CD4-positive, CD25-positive, alpha-beta regulatory T cell (primary cell): ENCODE data around the gene YBEY. TPM values are rescaled to one million over a fixed set of nuclear protein-coding genes. Genes with fewer than 3 reads are reported as not detected.

Experiments
- ATAC-seq, 2 donors: fragments of 150-1000 bp; cut with Tn5 transposase; one replicate each; pipeline ENCODE4 v1.10.0; 2021; ENCODE audit warnings: low read depth in 2 of 2, moderate number of reproducible peaks in 2 of 2, moderate library complexity in 1 of 2
- DNase-seq, 3 donors: peaks; one replicate each; pipeline versions ENCODE4 v3.0.0 to v3.0.0-alpha.2; 2012 to 2022; ENCODE audit warnings: mixed read lengths in 1 of 3
- H3K27ac ChIP-seq: one replicate; pipeline ENCODE4 v1.7.0; 2013; ENCODE audit warnings: mild to moderate bottlenecking, low read length; ENCODE audit not compliant: insufficient read depth, poor library complexity, severe bottlenecking
- H3K27me3 ChIP-seq: one replicate; pipeline ENCODE4 v1.7.0; 2013; ENCODE audit warnings: low read length; ENCODE audit not compliant: control insufficient read depth, insufficient read depth
- H3K36me3 ChIP-seq: one replicate; pipeline ENCODE4 v1.7.0; 2013; ENCODE audit warnings: mild to moderate bottlenecking, low read length, moderate library complexity; ENCODE audit not compliant: control insufficient read depth, insufficient read depth
- H3K4me1 ChIP-seq: 2 replicates; pipeline ENCODE4 v1.7.0; 2013; ENCODE audit warnings: mild to moderate bottlenecking, low read length; ENCODE audit not compliant: insufficient read depth, control insufficient read depth, poor library complexity, severe bottlenecking
- H3K4me3 ChIP-seq: one replicate; pipeline ENCODE4 v1.7.0; 2013; ENCODE audit warnings: low read depth, mild to moderate bottlenecking, low read length, moderate library complexity
- H3K9me3 ChIP-seq, 2 experiments: 1 replicate in 1 of 2; 2 replicates in 1 of 2; pipeline ENCODE4 v1.7.0; 2013; ENCODE audit warnings: low read length in 2 of 2, mild to moderate bottlenecking in 1 of 2, moderate library complexity in 1 of 2; ENCODE audit not compliant: control insufficient read depth in 2 of 2
- H3K27ac Mint-ChIP-seq, 3 donors: one replicate each; pipeline ENCODE4 v1.8.0; 2020 to 2022; ENCODE audit warnings: mild to moderate bottlenecking in 3 of 3, mixed read lengths in 3 of 3, moderate library complexity in 2 of 3
- H3K27me3 Mint-ChIP-seq: one replicate; pipeline ENCODE4 v1.8.0; 2022; ENCODE audit warnings: mild to moderate bottlenecking, mixed read lengths
- H3K36me3 Mint-ChIP-seq: one replicate; pipeline ENCODE4 v1.8.0; 2020; ENCODE audit warnings: mixed read lengths
- H3K4me1 Mint-ChIP-seq, 4 donors: one replicate each; pipeline ENCODE4 v1.8.0; 2020 to 2022; ENCODE audit warnings: mixed read lengths in 4 of 4, mild to moderate bottlenecking in 1 of 4
- H3K4me3 Mint-ChIP-seq, 4 donors: one replicate each; pipeline ENCODE4 v1.8.0; 2020 to 2022; ENCODE audit warnings: mild to moderate bottlenecking in 4 of 4, mixed read lengths in 4 of 4, moderate library complexity in 3 of 4
- H3K9me3 Mint-ChIP-seq, 7 donors: one replicate each; pipeline ENCODE4 v1.8.0; 2020 to 2022; ENCODE audit warnings: mixed read lengths in 7 of 7, mild to moderate bottlenecking in 3 of 7, moderate library complexity in 2 of 7
- polyA plus RNA-seq, 4 donors: library from polyadenylated mRNA; unstranded; fragments of 300-500 nt; fragmentation: Illumina TruSeq; gene quantifications; one replicate each; pipeline ENCODE4 v1.2.3, GENCODE V29; 2021
- total RNA-seq: library from RNA; stranded (reverse); gene quantifications from one replicate; pipeline ENCODE4 v1.2.3, GENCODE V29; 2022

Gene YBEY
- total and polyA plus RNA-seq, 5 donors from 2014 or later = 10.9 to 18.3 (median 14.3) TPM

GRCh38 chr21:46245213-46245915 is 40.8 kb upstream of the YBEY start:
- Histone ChIP-seq H3K36me3 (peaks cover 87% of the 10 kb centered on the region), H3K27ac (no peak overlapping the region), H3K4me1 (no peaks in the 10 kb centered on the region), H3K4me3 (no peak overlapping the region), H3K9me3 (no peaks in the 10 kb centered on the region), H3K27me3 (no peaks in the 10 kb centered on the region)
- no peak overlapping the region for H3K27ac Mint-ChIP-seq
- DNase-seq = no peak
- H3K4me1 Mint-ChIP-seq = peaks cover 8 to 13% (median 11%) of the 10 kb centered on the region in 4 donors
- no peaks in the 10 kb centered on the region for H3K9me3 Mint-ChIP-seq
- H3K36me3 Mint-ChIP-seq = peaks cover 44% of the 10 kb centered on the region
- H3K4me3 Mint-ChIP-seq = no peak overlapping the region
- no peak for ATAC-seq
- no peaks in the 10 kb centered on the region for H3K27me3 Mint-ChIP-seq

- no peaks in the 10 kb centered on the region for H3K9me3 ChIP-seq
- Mint-ChIP-seq H3K27me3 (no peaks in the 10 kb centered on the region), H3K36me3 (peaks cover 42% of the 10 kb centered on the region), H3K4me3 (no peak overlapping the region), H3K4me1 (peaks cover 4 to 21% (median 15%) of the 10 kb centered on the region in 4 donors), H3K27ac (peak overlapping the region in 1 of 3 donors; percentile 29), H3K9me3 (no peaks in the 10 kb centered on the region)
- no peak overlapping the region for H3K4me3 ChIP-seq
- no peaks in the 10 kb centered on the region for H3K4me1 ChIP-seq
- H3K36me3 ChIP-seq = peaks cover 85% of the 10 kb centered on the region
- H3K27ac ChIP-seq = no peak overlapping the region
- no peaks in the 10 kb centered on the region for H3K27me3 ChIP-seq
- ATAC-seq (no peak), DNase-seq (no peak)
Observed at GRCh38 chr21:46246345-46246744, 39.8 kb upstream of the YBEY start.

- Mint-ChIP-seq H3K4me1 (peaks cover 4 to 21% (median 17%) of the 10 kb centered on the region in 4 donors), H3K9me3 (no peaks in the 10 kb centered on the region), H3K27ac (no peak overlapping the region), H3K4me3 (no peak overlapping the region), H3K36me3 (peaks cover 40% of the 10 kb centered on the region), H3K27me3 (no peaks in the 10 kb centered on the region)
- Histone ChIP-seq H3K36me3 (peaks cover 81% of the 10 kb centered on the region), H3K4me3 (no peak overlapping the region), H3K27me3 (no peaks in the 10 kb centered on the region), H3K27ac (no peak overlapping the region), H3K4me1 (no peaks in the 10 kb centered on the region), H3K9me3 (no peaks in the 10 kb centered on the region)
- DNase-seq = no peak
- no peak for ATAC-seq
Observed at GRCh38 chr21:46247699-46248421, 38.3 kb upstream of the YBEY start.

GRCh38 chr21:46248422-46248782 is 37.7 kb upstream of the YBEY start:
- peaks cover 4 to 26% (median 19%) of the 10 kb centered on the region in 4 donors for H3K4me1 Mint-ChIP-seq
- Histone ChIP-seq H3K36me3 (peaks cover 81% of the 10 kb centered on the region), H3K4me3 (no peak overlapping the region), H3K27me3 (no peaks in the 10 kb centered on the region), H3K9me3 (no peaks in the 10 kb centered on the region), H3K4me1 (no peaks in the 10 kb centered on the region), H3K27ac (no peak overlapping the region)
- no peak overlapping the region for H3K27ac Mint-ChIP-seq
- ATAC-seq (no peak), DNase-seq (no peak)
- H3K36me3 Mint-ChIP-seq = peaks cover 38% of the 10 kb centered on the region
- no peaks in the 10 kb centered on the region for H3K27me3 Mint-ChIP-seq
- no peaks in the 10 kb centered on the region for H3K9me3 Mint-ChIP-seq
- no peak overlapping the region for H3K4me3 Mint-ChIP-seq

- no peaks in the 10 kb centered on the region for H3K9me3 Mint-ChIP-seq
- Histone ChIP-seq H3K4me1 (peaks cover 3% of the 10 kb centered on the region), H3K9me3 (no peaks in the 10 kb centered on the region), H3K4me3 (no peak overlapping the region), H3K27ac (no peak overlapping the region), H3K27me3 (no peaks in the 10 kb centered on the region), H3K36me3 (peaks cover 80% of the 10 kb centered on the region)
- H3K36me3 Mint-ChIP-seq = peaks cover 41% of the 10 kb centered on the region
- peaks cover 9 to 30% (median 23%) of the 10 kb centered on the region in 4 donors for H3K4me1 Mint-ChIP-seq
- peak overlapping the region in 1 of 3 donors; percentile 26 for H3K27ac Mint-ChIP-seq
- H3K4me3 Mint-ChIP-seq = no peak overlapping the region
- no peak for DNase-seq
- H3K27me3 Mint-ChIP-seq = no peaks in the 10 kb centered on the region
- no peak for ATAC-seq
Observed at GRCh38 chr21:46248827-46249226, 37.3 kb upstream of the YBEY start.

GRCh38 chr21:46250146-46250725 is 35.9 kb upstream of the YBEY start:
- H3K4me3 ChIP-seq = no peak overlapping the region
- Mint-ChIP-seq H3K36me3 (peaks cover 55% of the 10 kb centered on the region), H3K4me3 (no peak overlapping the region)

GRCh38 chr21:46252840-46253239 is 33.3 kb upstream of the YBEY start:
- ATAC-seq (no peak), DNase-seq (no peak)
- Histone ChIP-seq H3K4me3 (no peak overlapping the region), H3K36me3 (peaks cover 77% of the 10 kb centered on the region), H3K27me3 (no peaks in the 10 kb centered on the region), H3K27ac (peak overlapping the region; percentile 58), H3K9me3 (no peaks in the 10 kb centered on the region), H3K4me1 (peaks cover 10% of the 10 kb centered on the region)
- Mint-ChIP-seq H3K27ac (peak overlapping the region in 2 of 3 donors; percentile 33 to 79), H3K4me1 (peaks cover 12 to 40% (median 31%) of the 10 kb centered on the region in 4 donors), H3K4me3 (peak overlapping the region in 1 of 4 donors; percentile 71), H3K27me3 (no peaks in the 10 kb centered on the region), H3K36me3 (peaks cover 54% of the 10 kb centered on the region), H3K9me3 (no peaks in the 10 kb centered on the region)

More at GRCh38 chr21:46250146-46250725, 35.9 kb upstream of the YBEY start:
- peak in 1 of 3 donors; percentile 29 for DNase-seq
- Histone ChIP-seq H3K27me3 (no peaks in the 10 kb centered on the region), H3K4me1 (peaks cover 10% of the 10 kb centered on the region), H3K36me3 (peaks cover 76% of the 10 kb centered on the region), H3K27ac (peak overlapping the region; percentile 28), H3K9me3 (no peaks in the 10 kb centered on the region)
- no peak for ATAC-seq
- Mint-ChIP-seq H3K27ac (peak overlapping the region in 2 of 3 donors; percentile 78 to 83), H3K4me1 (peaks cover 12 to 40% (median 31%) of the 10 kb centered on the region in 4 donors), H3K27me3 (no peaks in the 10 kb centered on the region), H3K9me3 (no peaks in the 10 kb centered on the region)
